ENCODE measurements around the gene INPP4B.
"Not testable (repeated sequence)": the region's sequence is repeated elsewhere in the genome, so short reads cannot be mapped to it uniquely, and the experiment has no call there.

The INPP4B gene

DNA sequence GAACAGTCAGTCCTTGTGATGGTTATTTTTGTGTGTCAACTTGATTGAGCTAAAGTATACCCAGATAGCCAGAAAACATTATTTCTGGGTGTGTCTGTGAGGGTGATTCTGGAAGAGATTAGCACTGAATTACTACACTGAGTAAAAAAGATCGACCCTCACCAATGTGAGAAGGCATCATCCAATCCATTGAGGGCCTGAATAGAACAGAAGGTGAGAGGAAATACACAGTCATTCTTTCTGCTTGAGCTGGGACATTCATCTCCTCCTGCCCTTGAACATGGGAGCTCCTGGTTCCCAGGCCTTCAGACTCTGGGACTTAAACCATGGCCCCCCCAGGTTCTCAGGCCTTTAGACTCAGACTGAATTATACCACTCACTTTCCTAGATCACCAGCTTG is 22.3 kb downstream of the INPP4B start:
- no peak for DNase-seq

DNA sequence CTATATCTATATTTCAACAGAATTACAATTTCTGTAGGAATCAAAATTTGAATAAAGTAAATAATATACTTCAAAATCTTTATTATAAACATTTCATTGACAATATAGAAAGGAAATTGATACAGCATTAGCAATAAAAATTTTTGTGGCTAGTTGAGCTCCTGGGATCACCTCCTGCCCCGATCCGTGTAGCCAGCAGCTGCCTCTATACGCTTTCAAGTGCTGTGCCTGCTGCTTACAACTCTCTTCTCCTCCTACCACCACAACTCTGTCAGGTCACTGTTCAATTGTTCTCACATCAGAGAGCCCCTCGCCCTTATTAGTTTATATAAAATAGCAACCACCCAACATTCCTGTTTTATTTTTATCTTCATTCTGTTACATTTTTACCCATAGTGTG is 27.6 kb downstream of the INPP4B start:
- no peak for DNase-seq

DNA sequence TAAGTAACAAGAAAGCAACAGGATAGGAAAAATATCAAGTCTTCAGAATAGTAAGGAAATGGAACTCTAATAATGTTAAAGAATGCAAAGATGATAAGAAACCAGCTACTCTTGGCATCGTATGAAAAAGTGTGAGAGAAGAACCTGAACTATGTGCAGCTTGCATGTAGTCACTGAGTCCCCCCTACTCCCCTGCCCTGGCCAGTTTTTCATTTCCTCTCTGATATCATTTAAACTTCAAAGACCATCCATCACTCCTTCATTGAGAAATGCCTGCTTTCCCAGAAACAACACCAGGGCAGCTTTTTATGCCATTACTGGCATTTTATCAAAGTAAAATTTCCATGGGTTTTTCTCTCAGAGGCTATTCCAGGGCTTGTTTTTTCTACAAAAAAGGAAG is 28.1 kb downstream of the INPP4B start:
- DNase-seq, result peak; percentile 26

DNA sequence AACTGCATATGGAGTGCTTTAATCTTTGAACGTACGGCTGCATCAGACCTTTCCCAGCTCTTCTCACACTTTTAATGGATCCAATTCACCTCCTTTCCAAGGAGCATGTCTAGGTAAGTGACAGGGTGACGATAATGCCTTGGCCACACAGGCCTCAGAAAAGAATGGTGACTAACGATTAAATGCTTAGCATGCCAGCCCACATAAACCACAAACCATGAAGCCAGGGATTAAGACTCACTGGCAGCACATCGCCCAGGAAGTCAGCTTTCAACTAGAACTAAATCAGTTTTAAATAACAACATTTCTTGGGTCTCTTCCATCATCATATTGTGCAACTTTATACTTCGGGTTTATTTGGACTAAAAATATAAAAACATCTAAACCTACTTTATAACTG is 28.7 kb downstream of the INPP4B start:
- peak; percentile 29 for DNase-seq

DNA sequence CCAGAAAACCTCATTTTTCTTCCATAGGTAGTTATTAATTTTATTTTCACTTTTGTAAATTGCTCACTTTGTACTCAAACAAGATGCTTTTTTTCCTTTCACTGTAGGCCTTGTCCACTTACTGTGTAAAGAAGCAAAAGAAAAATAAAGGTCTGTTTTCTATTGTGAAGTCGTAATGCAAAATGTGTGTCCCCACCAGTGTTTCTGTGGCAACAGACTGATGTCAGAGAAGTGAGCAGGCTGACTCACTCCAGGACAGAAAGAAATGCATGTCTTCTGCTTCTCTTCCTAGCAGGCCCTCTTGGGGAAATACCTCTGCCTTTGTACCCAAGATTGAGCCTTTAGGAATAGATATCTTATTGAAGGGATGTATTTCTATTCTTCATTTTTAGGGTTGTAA is 30.3 kb downstream of the INPP4B start:
- no peak for DNase-seq

DNA sequence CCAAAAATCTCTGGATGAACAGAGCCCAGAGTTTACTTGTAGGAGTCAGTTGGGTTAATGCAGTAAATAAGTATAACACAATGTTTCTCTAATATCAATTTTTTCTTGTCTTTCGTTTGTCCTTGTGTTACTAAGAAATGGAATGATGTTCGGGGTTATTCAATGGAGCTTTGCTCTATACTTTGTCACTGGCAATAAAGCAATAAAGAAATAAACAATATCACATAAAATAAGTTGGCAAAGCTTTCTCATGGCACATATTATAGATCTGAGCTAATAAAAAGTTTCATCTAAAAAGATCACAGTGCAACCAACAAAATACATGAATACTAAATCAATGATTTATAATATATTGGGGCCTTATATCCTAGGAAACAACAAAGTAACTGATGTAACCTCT is 32.7 kb downstream of the INPP4B start:
- no peak for DNase-seq

DNA sequence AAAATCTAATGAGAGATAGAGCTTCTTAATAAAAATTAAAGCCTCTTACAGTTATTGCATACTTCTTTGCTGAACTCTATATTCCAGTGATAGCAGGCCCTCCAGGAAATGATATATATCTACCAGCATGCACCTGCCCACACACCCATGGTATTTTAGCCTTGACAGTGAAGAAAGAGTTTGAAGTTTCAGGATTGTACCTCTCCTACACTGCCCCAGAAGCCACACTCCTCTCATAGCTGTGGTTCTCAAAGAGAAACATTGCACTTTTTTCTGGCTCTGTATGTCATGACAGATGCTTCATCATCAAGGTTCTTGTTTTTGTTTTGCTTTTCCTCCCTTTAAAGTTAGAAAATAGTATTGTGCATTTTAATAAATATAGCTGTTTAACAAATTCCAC is 34.0 kb downstream of the INPP4B start:
- no peak for DNase-seq

DNA sequence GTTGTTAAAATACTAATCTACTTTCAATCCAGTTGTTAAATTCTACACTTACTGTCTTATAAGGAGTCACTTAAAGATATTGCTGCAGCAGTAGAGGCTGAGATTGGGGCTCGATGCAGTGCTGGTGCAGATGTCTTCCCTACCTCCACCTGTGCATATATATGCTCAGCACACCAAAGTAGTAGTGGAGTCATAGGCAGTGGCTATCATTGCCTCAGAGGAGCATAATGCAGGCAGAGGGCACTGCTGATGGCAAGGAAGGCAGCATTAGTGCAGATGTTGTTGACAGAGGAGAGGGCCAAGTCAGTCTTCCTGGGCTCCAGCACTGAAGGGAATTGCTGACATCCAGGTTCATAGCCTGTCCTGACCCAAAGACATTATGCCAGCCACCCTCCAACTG is 35.1 kb downstream of the INPP4B start:
- DNase-seq, result no peak

DNA sequence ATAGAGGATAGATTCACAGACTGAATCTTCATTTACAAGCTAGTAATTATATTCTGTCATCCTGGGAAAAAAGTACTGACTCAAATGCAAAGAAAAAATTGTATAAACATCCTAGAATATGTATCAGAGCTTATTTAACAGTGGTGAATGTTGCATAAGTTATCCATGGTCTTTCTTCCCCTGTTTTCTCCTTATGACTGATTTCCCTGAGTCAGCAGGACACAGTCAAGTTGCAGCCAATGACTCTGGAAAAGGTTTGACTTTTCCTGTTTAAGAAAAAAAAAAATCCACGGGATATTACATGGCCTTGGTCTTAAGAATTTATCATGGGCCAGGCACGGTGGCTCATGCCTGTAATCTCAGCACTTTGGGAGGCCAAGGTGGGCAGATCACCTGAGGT is 36.5 kb downstream of the INPP4B start:
- DNase-seq, result no peak

DNA sequence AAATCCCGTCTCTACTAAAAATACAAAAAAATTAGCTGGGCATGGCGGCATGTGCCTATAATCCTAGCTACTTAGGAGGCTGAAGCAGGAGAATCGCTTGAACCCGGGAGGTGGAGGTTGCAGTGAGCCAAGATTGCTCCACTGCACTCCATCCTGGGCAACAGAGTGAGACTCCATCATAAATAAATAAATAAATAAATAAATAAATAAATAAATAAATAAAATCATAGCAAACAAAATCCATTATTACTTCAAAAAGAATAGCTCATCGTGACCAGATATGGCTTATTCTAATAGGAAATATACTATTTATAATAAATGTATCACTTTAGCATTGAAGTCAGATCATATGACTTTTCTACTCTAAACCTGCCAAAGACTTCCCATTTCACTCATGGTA is 42.2 kb downstream of the INPP4B start:
- DNase-seq, result not testable (repeated sequence)

DNA sequence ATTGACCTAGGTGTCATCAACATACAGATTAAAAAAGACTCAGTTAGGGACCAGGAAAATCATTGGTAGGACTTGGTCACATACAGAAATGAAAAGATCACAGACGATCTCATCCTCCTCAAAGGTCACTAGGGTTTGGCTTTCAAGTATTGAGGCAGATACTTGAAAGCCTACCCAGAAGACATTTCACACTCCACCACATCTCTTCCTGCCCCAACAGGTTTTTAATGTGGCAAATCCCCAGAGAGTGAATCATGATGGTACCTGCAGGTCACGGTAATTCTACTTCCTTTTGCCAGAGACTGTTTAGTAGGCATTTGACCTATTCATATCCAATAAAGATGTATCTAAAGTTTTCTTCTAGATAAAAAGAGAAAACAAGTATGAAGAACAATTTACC is 44.1 kb downstream of the INPP4B start:
- DNase-seq, result no peak

DNA sequence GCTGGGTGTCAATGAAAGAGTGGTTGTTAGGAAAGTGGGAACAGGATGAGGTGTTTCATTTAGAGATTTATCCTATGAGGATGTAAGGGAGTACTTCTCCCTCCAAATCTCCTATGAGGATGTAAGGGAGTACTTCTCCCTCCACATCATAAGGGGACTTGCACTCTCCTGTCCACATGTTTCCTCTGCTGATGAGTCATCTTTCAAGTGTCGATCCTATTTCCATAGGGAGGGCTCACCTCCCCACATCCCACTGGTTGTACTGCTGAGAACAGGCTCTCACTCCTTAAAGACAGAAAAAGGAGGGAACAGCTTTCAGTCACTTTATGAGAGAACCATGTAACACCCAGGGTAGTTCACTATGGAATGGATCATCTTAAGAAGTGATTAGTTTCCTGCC is 65.0 kb downstream of the INPP4B start:
- DNase-seq, result no peak

DNA sequence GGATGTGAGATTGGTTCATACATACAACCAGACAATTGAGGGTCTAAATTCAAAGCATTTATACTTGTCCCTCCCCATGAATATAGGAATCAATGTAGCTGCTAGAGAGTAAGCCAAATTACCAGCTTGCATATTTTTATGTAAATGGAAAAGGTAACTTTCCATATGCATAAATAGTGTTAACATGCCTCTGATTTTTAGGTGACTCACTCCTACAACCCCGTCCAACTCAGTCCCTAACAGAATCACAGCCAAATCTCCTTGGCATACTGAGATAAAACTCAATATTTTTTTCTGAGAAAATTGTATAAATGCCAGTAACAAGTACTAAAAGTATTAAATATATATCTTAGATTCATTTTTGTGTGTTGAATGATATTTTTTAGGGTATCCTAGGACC is 67.2 kb downstream of the INPP4B start:
- no peak for DNase-seq

DNA sequence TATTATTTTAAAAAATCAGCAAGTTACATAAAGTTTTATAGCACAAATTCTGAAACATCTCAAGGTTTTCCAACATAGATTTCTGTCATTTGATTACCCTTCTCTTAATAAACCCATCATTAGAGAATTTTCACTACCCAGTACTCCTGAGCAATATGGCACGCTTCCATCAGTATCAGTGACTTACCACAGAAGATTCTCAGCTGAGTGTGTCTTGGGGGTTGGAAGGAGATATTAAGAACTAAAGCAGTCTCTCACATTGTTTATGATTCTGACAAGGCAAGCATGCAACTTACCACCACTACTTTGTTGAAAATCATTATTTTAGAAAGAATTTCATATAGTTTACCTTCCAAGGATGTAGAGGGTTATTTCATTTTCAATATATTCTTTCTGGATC is 67.7 kb downstream of the INPP4B start:
- DNase-seq, result no peak

DNA sequence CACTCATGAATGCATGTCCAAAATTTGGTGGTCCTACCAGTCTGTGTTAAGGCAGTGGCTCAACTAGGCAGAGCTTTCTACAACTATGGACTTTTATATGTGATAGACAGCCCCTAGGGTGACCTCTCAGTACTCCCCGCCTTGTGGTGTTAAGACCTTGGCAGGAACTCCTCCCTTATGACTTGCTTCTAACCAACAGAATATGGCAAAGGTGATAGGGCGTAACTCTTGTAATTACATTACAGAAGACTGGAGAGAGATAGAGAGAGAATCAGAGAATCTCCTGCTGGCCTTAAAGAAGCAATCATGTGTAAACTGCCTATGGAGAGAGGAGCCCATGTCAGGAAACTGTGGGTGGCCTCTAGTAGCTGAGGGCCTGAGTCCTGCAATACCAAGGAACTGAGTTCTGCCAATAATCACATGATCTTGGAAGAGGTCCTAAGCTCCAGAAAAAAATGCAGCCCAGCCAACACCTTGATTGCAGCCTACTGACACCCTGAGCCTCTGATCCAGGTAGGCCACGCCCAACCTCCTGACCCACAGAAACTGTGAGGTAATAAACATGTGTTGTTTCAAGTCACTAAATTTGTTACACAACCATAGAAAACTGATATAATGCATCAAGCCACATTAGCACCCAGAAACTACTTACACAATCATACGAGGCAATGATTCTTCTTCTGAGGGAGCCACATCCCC is 68.9 kb downstream of the INPP4B start:
- no peak for DNase-seq

DNA sequence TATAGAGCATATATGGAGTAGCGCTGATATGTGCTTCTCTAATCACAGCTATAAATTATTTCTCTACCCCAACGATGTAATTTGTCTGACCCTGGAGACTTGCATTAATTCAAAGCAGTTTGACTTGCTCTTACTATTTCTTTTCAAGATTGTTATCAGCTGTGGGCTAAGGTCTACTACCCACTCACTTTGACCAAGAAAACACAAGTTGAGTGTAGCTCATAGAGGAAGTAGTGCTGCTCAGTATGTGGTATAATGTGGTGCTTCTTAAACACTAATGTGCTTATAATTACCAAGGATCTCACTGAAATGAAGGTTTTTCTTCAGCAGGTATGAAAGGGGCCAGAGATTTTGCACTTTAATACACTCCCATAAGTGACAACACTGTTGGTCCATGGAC is 70.1 kb downstream of the INPP4B start:
- no peak for DNase-seq

DNA sequence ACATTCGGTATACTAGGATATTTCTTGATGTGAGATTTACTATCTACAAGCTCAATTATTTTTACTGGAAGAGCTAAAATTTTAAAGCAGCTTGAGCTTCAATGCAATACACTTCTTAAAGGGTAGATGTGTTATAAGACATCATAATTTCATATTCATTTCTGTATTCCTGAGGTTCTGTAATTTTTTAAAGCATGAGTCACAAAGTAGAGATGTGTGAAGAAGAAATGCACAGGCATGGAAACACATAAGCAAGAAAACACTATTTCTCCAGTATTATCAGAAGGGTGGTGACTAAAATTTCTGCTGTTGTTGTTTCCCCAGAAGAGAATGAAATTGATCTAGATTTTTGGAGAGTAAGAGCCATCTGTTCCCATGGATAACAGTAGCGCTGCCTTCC is 72.6 kb downstream of the INPP4B start:
- no peak for DNase-seq

DNA sequence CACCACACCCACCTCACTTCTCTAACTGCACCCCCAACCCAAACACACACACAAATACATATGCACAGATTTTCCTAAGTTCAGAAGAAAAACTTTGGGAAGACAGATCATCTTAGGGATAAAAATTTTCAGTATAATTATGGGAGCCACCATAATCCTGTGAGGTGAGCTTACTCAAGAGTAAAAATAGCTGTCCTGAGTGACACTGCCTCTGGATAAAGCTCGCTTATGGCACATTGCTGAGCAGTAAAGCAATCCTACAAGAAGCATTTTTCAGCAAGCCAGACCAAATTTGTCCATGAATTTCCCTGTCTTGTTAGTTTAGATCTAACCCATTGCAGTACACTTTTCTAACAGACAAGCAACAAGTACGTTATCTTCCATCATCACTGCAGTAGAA is 83.8 kb downstream of the INPP4B start:
- no peak for DNase-seq

DNA sequence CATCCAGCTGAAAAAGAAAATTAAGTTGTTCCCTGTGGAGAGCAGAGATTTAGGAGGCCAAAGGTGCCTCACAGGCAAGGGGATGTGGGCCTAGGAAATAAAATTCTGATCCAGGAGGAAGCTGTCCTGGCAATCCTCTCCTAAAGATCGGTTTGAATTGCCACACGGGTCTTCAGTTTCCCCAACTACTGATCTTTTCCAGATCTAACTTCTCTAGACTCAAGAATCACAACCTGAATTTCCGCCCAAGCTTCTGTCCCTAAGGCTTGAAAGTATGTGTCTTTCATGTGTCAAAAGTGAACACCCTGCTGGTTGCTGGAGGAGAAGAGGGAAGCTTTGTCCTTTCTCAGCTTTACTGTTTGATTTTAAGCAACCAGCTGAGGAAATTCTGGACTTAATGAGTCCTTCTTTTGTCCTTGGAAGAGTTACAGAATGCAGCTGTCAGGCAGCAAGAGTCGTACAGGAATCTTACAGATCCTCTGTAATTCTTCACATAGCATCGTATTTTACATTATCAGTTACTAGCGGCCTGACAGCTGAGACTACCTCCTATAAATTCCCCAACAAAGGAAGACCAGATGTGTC is 93.8 kb downstream of the INPP4B start:
- peak; percentile 42 for DNase-seq

DNA sequence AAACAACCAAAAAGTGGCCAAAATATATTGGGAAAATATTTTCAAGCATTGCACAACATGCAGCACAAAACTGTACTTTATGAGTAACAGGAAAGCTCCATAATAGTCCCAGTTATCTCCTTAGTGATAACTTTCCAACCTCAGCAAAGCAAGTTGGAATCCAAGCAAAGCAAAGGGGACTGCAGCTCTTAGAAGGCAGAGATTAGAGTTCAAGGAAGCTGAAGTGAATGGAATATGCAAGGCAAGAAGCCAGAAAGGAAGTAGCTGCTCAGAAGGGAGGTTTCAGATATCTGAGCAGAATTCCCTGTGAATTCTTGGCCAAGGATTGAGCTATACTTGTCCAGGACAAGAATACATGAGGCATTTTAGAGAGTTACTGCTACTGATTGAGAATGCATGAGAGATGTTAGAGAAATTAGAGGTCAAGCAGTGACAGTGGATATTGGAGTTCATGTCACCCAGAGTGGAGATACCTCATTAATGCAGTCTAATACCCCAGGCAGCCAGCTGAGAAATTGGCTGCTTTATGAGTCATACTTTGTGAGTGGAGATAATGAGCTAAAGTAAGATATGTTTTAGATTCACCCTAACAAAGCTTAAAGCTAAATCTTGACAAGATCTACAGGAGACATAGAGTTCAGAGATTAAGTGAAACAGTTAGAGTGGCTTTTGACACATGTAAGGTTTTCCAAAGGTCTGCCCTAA is 102.8 kb downstream of the INPP4B start:
- no peak for DNase-seq

DNA sequence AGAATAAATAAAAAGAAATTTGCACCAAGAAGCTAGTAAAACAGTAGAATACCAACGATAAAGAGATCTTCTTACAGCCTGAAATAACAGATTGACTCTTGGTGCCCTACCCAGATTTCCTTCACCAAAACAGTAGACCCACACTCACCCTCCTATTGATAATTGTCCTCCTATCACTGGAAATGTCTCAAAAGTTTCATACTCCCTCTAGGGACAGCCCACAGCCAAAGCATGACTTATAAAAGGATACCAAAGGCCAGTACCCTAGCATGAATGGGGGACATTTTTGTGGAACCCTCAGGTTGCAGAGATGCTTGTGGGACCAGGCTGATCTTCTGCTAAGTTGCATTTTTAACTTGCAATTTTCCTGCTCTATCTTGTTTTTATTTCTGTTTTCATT is 104.1 kb downstream of the INPP4B start:
- DNase-seq, result no peak

DNA sequence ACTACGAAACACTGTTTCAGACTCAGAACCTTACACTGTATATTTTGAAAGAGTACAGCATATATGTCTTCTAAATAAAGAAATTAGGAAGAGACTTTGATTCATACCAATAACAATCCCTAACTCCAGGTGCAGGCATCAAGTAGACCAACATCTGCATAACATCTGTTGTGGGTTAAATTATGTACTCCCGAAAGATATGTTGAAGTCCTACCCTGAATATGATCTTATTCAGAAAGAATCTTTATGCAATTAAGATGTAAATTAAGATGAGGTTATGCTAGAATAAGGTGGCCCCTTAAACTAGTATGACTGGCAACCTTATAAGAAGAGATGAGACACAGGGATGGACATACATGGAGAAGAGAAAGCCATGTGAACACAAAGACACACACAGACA is 117.9 kb downstream of the INPP4B start:
- no peak for DNase-seq

DNA sequence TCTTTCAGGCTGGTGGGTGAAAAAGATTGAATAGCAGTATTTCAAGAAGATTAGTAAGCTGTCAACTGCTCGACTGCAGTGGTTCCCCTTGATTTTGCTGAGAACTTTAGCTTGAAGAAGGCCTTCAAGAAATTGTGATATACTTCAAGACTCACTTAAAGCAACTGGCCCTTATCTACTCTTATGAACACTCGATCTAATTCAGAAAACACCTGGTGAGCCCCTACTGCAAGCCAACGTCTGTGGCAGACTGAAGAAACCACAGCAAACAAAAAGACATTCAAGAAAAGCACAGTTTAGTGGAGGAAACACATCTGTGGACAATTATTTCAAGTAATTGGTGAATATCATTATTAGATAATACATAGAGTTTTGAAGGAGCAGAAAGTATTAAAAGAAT is 119.0 kb downstream of the INPP4B start:
- no peak for DNase-seq

DNA sequence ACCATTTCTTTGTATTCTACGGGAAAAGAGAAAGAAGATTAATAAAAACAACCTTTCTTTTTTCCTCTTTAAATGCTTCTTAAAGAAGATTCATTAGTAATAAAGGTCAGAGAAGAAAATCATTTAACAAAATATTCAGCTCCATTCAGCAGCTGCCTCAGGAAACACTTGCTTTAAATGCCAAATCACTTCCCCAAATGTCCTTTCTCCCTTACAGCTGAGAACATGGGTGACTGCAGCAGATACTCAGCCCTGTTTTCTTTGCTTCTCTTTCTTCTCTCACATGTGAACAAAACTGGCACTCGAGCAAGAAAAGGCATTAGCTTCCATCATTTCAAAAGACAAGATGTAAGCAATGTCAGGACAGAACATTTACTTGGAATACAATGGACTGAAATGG is 120.2 kb downstream of the INPP4B start:
- DNase-seq, result no peak

DNA sequence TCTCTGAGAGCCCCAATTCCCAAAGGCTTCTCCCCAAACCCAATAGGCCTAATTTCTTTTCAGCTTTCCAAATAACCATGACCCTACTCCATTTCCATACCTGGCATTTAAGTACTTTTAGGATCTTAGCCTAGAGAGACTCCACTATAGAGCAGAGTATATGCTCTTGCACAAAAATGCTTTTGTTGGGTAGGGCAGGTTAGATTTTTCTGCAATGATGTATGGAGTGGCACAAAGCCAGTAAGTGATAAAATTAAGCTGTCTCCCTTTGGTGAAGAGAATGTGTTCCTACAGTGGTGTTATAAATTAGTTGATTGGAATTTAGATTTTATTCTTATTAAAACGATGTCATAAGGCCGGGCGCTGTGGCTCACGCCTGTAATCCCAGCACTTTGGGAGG is 124.9 kb downstream of the INPP4B start:
- no peak for DNase-seq

All from left hindlimb (tissue), 1 donor.